DND-41 (cell line): ENCODE measurements around the gene NPAS2.

ENCODE experiments used
- EZH2 ChIP-seq: IDR thresholded peaks from 3 replicates; pipeline ENCODE4 v1.6.1; 2012; ENCODE audit warnings: borderline replicate concordance, low read depth, mild to moderate bottlenecking, moderate library complexity, low read length, inconsistent platforms; ENCODE audit not compliant: severe bottlenecking
- TF ChIP-seq, protein P1 (sequence below): IDR thresholded peaks from 2 replicates; pipeline ENCODE4 v1.5.1; 2012; ENCODE audit warnings: borderline replicate concordance, low read length, moderate library complexity, mild to moderate bottlenecking; ENCODE audit not compliant: poor library complexity, severe bottlenecking; ENCODE audit errors: extremely low read depth

DNA sequence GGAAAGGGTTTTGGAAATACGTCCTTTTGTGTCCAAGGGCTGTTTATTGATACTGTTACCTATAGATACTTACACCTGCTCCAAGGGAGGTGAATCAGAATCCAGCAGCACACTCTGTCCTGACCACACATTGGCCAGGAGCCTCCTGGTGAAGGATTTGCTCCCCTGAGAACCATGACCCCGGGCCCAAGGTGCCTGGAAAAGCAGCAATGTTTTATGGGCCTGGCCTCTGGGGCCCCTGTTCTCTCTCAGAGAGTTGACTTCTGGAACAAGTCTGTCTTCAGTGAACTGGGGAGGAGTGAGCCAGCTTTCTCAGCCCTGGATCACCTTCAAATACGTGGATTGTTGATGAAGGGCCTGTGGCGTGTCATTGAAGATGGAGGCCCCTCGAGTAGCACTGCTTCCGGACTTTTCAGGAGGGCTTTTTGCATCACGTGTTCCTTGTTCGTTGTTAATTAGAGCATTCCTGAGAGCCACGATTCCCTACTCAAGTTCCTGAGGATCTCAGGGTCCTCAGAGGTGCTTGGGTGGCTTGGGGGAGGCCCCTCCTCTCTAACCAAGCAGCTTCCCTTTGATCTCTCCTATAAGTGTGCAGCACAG lies 103.6 kb downstream of the NPAS2 start:
- TF ChIP-seq, protein P1, sequence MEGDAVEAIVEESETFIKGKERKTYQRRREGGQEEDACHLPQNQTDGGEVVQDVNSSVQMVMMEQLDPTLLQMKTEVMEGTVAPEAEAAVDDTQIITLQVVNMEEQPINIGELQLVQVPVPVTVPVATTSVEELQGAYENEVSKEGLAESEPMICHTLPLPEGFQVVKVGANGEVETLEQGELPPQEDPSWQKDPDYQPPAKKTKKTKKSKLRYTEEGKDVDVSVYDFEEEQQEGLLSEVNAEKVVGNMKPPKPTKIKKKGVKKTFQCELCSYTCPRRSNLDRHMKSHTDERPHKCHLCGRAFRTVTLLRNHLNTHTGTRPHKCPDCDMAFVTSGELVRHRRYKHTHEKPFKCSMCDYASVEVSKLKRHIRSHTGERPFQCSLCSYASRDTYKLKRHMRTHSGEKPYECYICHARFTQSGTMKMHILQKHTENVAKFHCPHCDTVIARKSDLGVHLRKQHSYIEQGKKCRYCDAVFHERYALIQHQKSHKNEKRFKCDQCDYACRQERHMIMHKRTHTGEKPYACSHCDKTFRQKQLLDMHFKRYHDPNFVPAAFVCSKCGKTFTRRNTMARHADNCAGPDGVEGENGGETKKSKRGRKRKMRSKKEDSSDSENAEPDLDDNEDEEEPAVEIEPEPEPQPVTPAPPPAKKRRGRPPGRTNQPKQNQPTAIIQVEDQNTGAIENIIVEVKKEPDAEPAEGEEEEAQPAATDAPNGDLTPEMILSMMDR, result no peak
- no peak for TF ChIP-seq EZH2
